ENCODE data around the gene MOBP. TPM values are rescaled to one million over a fixed set of nuclear protein-coding genes. Genes with fewer than 3 reads are reported as not detected.
A peak's percentile ranks its signal among the peaks of the same experiment; 100 is the strongest.
"Not testable (repeated sequence)": the region's sequence is repeated elsewhere in the genome, so short reads cannot be mapped to it uniquely, and the experiment has no call there.

MOBP gene, protein sequence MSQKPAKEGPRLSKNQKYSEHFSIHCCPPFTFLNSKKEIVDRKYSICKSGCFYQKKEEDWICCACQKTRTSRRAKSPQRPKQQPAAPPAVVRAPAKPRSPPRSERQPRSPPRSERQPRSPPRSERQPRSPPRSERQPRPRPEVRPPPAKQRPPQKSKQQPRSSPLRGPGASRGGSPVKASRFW
- polyA plus RNA-seq (ENCODE audit: insufficient read depth in 1 of 5, insufficient read length in 5 of 5, low replicate concordance in 1 of 5) = under 1 TPM; 0.16 to 0.60 (median 0.26) TPM
- long read RNA-seq, donor 1 = 0 reads
- long read RNA-seq, donor 2 = 0 reads
- long read RNA-seq, donor 3 = 0 reads
- long read RNA-seq, donor 4 = 0 reads
- long read RNA-seq, donor 5 = 0 reads
- long read RNA-seq, donor 6 = 0 reads
- long read RNA-seq, donor 7 = 0 reads
- long read RNA-seq, donor 8 = 0 reads

DNA sequence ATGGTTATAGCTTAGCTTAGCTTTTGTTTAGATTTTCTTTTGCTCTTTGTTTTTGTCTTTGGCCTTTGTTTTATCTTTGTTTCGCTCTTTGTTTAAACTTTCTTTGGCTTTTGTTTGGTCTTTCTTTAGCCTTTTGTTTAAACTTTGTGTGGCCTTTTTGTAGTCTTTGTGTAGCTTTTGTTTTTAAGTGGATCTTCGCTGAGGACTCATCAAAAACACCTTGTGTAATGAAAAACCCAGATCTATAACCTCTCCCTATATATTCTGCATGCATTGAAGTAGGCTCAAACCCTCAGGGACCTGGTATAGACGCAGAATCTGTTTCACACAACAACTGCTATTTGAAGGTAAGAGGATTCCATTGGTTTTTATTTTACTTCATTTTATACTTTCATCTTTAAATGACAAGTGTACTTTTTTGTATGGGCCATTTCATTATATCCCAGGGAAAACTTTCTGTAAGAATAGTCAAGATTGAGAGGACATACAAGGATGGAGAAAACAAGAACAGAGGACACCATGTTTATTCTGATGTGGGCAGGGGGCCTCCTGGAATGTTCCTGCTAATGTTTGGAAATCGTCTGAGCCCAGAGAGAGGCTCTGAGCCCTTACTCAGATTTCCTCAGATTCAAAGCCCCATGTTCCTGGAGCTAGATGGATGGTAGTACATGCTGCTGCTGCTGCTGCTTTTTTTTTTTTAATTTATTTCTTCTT, at the start of gene MOBP:
Gene MOBP, plus strand, starts transcription at position 287 of the 714 bp plus-strand sequence. CDS start 34,390 bp downstream, outside the sequence.
- DNase-seq = no peak

DNA sequence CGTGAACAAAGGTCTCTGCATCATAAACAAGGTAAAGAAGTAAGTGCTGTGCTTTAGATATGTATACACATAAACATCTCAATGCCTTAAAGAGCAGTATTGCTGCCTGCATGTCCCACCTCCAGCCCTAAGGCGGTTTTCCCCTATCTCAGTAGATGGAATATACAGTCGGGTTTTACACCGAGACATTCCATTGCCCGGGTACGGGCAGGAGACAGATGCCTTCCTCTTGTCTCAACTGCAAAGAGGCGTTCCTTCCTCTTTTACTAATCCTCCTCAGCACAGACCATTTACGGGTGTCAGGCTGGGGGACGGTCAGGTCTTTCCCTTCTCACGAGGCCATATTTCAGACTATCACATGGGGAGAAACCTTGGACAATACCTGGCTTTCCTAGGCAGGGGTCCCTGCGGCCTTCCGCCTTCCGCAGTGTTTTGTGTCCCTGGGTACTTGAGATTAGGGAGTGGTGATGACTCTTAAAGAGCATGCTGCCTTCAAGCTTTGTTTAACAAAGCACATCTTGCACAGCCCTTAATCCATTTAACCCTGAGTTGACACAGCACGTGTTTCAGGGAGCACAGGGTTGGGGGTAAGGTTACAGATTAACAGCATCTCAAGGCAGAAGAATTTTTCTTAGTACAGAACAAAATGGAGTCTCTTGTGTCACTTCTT, 48.8 kb upstream of the MOBP start:
- not testable (repeated sequence) for DNase-seq

DNA sequence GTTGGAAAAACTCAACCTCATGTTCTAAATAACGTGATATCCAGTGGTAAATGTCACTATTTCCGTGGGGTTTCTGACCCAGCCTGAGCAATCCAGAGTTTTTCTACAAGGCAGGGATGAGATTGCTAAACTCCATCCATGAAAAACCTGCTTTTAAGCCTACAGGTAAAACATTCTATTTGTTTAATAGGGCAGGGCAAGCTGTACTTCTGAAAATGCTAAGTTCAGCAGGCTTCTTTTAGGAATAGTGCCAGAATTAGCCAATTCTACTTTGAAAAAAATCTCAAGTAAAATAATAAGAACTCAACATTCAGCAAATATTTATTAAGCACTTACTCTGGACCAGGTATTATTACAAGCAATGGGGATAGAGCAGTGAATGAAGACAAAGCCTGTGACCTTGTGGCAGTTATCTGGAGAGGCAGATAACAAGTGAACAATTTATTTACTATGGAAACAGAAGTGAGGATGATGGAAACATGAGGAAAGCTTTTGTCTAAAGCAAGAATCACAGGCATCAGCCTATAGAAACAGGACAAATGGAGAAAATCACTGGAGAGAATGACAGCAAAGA, 47.7 kb upstream of the MOBP start:
- peak; percentile 23 to 24 for DNase-seq

DNA sequence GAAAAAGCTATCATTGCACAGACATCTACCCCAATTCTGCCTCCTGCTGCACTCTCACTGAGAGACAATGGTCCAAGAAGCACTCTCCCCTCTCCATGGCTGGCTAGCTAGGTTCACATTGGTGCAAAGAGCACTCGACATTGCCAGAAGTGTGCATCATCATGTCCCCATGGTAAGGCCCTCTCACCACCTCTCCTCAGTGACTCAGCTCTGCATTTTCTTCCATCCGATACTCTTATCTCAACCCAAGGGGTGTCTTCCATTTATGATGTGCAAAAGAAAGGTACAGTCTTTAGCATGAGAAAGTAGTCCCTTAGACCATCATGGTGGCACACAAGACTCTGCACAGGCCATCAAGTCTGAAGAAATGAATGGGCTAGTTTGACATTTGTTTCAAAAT, 46.9 kb upstream of the MOBP start:
- DNase-seq = no peak

DNA sequence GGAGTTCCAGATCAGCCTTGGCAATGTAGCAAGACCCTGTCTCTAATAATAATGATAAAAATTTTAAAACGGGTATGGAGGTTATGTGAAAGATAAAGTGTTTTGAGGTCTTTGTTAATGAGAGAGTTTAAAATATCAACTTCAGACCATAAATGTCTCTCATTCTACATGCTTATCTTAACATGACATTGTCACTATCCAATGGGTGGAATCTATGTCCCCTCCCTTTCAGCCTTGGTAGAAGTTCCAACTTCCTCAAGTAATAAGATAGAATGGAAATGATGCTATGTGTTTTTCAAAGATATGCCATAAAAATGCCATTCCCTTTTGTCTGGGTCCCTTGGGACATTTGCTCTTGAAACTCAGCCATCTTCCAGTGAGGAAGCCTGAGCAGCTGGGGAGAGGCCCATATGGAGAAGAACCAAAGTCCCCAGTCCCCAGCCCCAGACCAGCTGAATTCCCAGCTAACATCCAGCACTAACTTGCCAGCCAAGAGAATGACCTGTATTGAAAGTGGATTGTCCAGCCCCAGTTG, 44.0 kb upstream of the MOBP start:
- no peak for DNase-seq

DNA sequence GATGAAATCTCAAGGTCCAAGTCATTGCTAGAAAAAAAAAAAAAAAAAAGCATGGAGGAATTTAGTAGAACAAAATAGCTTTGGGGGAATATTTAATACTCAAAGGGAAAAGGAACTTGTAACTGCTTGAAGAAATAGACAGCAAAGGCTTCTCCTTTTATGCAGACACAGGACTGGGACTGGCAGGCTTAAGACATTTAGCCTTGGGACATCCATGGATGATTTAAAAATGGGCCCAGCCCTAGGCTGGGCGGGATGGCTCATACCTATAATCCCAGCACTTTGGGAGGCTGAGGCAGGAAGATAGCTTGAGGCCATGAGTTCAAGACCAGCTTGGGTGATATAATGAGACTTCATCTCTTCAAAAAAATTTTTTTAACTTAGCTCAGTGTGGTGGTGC, 41.2 kb upstream of the MOBP start:
- DNase-seq = no peak

DNA sequence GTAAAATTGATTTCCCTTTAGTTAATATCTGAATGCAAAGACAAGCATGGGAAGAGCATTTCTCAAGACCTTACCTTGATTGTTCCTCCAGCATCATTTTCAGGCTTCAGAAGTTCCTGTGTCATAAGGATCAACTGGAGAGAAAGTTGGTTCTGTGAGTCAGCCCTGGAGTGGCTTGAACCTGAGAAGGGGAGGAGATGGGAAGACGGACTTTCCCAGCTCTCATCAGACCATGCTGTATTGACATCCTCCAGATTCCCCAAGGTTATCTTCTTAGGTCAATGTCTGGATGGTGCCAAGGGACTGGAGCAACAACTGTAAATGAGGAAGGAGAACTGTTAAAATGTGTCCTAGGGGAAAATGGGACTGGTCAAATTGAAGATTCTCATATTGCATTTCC, 40.0 kb upstream of the MOBP start:
- DNase-seq = no peak

DNA sequence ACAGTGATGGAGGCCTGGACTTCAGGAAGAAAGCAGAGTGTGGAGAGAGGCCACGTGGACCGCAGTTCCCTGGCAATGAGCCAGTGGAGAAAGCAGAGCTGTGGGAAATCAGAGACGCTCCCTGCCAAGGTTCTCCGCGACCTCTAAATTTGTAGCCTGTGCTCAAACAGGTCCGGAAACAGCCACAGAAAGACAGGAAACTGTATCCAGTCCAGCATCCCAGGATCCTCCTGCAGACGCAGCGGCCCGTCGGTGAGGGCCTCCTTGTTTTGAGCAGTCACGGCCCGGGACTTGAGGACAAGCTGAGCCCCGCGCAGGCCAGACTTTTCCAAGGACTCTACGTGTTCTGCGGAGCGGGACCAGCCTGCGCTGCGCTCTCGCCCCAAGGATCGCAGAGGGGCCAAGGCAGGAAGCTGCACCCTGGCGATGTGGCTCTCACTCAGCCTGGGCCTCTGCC, 38.7 kb upstream of the MOBP start:
- no peak for DNase-seq

DNA sequence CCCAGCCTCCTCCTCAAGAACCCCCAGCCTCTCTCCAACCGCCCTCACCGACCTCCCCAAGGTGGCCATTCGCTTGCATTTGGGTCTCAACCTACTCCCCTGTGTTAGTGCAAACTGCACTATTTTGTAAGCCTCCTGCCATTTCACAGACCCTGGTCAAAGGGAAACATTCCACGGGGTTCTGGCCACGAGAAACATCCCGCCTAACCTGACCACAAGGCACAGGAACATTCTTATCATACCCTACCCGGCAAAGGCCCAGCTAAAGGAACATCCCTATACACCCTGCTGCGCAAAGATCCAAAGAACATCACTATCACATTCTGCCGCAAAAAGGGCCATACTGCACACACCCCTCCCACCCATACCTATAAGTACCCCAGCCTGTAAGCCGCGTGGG, 38.0 kb upstream of the MOBP start:
- no peak for DNase-seq

DNA sequence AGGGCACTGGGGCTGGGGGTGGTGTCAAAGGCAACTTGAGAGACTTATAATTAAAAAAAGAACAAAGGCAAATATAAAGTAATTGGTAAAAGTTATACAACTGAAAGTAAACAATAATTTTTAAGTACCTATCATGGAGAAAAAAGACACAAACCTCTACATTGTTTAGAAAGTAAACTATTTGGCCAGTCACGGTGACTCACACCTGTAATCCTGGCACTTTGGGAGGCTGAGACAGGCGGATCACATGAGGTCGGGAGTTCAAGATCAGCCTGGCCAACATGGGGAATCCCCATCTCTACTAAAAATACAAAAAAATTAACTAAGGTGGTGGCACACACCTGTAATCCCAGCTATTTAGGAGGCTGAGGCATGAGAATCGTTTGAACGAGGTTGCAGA, 35.1 kb upstream of the MOBP start:
- no peak for DNase-seq

DNA sequence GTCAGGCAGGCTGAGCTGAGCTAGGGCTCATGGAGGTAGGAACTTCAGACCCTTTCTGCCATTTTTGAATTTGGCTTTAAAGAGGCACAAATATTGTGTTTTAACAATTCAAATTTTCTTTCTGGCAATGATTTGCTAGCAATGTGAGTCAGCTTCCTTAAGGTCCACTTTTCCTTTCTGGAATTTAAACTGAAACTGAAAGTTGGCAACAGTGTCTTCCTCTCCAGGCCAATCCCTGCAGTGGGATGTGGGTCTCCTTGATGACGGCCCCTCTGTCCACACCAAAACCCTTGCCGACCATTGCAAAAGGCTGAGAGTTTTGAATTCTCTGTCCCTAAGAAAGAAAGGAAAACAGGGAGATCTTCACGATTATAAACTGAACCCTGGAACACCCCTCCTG, 33.8 kb upstream of the MOBP start:
- DNase-seq = no peak

DNA sequence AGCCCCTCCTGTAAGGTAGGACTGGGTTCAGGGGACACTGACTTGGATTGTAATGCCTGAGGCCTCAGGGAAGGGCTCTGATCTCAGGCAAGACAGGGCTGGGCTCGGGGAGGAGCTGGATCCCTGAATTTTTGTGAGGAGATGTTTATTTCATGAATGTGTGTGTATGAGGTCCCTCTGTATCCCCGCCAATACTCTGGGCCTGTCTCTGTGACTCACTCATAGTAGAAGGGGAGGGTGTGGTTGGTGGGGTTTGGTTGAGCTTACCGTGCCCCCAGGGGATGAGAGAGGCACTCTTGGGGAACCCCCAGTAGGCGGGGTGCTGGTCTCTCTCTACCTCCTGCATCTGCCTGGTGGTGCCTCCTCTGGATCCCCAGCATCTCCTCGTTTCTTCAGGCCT, 32.9 kb upstream of the MOBP start:
- no peak for DNase-seq

DNA sequence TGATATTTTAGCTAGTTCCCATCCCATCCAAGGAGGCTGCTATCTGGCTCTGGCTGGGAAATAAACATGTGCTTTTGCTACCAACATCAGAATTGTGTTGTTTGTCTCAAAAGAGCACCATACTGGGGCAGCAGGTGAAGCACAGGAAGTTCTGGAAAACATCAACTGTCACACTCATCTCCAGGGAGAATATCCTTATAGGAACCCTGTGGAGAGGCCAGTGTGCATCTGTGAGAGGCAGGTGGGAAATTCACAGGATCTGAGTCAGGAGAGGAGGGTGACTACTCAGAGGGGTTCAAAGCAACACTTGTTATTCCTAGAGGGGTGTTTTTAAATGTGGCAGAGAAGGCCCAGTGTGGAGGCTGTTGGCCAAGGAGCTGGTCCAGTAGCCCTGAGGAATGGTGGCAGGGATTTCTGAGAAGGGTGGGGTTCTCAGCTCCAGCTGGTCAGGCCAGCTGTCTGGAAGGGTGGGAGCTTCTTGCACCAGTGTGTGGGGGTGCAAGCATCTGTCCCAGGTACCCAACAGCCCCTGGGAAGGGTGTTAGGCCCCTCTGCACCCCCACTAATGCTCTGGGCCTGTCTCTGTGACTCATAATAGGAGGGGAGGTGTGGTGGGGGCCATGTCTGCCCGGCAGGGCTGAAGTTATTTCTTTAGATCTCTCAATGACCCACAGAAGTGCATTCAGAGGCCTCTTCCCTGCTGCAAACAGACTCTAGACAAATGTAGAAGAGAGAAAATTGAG, 32.3 kb upstream of the MOBP start:
- no peak for DNase-seq

DNA sequence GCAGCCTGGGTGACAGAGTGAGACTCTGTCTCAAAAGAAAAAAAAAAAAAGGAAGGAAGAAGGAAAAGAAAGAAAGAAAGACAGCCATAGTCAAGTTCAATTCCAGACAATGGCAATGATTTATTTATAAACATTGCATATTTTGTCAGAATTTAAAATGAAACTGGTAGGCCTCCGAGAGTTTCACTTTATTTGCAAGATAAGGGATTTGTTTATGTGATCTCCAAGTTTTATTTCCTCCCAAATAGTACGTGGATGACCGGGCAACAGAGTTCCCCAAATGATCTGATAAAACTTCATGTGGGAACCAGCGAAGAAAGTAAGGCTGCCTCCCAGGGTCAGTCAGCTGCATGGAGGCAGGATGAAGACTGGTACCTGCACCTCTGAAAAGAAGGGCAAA, 28.6 kb upstream of the MOBP start:
- no peak for DNase-seq

DNA sequence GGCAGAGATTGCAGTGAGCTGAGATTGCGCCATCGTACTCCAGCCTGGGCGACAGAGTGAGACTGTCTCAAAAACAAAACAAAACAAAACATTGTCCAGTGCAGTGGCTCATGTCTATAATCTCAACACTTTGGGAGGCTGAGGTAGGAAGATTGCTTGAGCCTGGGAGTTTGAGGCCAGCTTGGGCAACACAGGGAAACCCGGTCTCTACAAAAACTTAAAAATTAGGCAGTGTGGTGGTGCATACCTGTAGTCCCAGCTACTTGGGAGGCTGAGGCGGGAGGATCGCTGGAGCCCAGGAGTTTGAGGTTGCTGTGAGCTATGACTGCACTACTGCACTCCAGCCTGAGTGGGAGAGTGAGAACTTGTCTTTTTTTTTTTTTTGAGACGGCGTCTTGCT, 27.2 kb upstream of the MOBP start:
- no peak for DNase-seq

DNA sequence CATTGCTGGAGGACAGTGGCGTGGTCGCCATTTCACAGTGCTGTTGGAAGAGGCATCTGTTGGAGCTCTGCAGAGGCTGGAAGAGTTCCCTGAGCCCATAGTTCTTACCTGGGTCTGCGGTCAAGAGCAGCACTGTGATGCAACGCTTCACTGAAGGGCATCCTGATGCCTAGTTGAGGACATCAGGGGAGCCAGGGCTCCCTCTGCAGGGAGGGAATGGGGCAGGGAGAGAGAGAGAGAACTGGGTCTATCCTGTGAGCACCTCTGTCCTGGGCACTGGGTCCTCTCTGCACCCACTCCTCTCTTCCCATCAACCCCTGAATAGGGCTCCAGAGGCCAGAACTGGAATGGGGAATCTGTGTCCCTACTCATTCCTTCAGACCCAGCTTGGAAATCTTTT, 23.9 kb upstream of the MOBP start:
- no peak for DNase-seq

DNA sequence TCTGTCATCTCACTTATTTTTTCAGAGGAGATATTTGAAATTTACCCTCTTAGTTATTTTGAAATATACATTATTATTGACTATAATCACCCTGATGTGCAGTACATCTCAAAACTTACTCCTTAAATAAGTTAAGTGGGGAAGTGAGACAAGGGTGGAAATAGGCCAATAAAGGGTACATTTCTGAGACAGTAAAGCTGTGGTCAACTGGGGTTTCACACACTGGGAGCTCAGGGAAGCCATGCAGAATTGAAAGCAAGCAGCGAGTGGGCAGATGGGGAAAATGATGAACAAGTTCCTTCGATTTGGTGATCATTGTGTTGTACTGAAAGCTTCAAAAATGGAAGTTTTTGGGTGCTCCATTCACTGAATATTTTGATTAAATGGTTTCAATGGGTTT, 21.6 kb upstream of the MOBP start:
- no peak for DNase-seq

DNA sequence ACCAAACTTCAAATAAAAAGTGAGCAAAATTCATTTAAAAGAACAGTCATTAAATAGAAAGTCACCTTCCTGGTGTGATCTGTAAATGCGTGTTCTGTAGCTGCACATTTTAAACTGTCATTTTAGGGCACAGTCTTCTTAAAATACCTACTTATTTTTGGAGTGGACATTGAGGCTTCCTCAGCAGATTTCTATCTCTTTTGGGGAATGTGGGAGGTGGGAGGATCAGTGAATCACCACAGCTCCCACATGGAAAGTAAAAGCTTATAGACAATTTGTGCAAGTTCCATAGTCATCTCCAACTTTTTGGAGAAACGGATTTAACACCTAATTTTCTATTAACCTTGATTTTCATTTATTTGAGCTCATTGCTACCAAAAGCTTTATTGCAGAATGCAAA, 21.0 kb upstream of the MOBP start:
- no peak for DNase-seq

DNA sequence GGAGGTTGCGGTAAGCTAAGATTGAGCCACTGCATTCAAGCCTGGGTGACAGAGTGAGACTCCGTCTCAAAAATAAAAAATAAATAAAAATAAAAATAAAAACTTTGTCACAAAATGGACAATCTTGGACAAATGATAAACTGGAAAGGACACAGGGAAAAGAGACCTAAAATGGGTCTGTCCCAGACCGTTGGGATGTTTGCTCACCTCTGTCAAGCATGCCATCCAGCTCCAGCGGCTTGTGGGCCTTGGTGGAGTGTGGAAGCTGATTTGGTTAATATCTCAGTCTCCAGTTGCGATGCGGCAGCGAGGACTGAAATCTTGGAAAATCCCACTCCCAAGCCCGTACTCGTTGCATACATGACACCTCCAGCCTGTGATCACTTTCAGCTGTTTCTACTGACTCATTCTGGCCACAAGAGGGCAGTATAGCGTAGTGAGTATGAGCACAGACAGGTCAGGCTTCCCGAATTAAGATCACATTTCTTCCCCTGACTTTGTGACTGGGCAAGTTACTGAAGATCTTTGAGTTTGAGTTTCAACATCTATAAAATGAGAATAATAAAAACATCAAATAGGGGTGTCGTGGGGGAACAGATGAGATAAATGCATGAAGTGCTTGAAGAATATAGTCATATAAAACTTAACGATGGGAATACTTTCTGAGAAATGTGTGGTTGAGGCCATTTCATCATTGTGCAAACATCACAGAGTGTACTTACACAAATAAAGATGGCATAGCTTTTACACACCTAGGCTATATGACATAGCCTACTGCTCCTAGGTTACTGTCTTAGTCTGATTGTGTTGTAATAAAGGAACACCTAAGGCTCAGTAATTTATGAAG, 19.6 kb upstream of the MOBP start:
- peak; percentile 66 to 81 for DNase-seq

DNA sequence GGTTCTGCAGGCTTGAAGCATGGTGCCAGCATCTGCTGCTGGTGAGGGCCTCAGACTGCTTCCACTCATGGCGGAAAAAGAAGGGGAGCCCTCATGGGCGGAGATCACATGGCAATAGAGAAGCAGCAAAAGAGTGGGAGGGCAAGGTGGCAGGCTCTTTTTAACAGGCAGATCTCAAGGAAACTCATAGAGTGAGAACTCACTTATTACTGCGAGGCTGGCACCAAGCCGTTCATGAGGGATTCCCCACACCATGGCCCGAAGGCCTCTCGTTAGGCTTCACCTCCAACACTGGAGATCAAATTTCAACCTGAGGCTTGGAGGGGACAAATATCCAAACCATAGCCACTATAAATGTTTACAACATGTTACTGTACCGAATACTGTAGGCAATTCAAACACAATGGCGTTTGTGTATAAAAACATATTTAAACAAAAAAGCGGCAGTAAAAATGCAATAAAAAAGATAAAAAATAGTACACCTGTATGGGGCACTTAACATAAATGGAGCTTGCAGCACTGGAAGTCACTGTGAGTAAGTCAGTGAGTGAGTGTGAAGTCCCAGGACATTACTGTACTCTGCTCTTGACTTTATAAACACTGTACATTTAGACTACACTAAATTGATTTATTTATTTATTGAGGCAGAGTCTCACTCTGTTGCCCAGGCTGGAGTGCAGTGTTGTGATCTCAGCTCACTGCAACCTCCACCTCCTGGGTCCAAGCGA, 18.8 kb upstream of the MOBP start:
- no peak for DNase-seq

All from right lung (tissue), 10 donors.